Cardiac fibroblast (primary cell): ENCODE measurements around the gene QRICH2.
"Not testable (repeated sequence)": the region's sequence is repeated elsewhere in the genome, so short reads cannot be mapped to it uniquely, and the experiment has no call there.

Experiments used
- DNase-seq, 2 donors: peaks; one replicate each; pipeline versions ENCODE4 v3.0.0 to v3.0.0-alpha.2; 2010; ENCODE audit warnings: low read depth in 2 of 2
- H3K4me3 ChIP-seq, 2 donors: replicated peaks in 1 of 2; 1 replicate in 1 of 2; 2 replicates in 1 of 2; pipeline ENCODE4 v1.5.1; 2011; ENCODE audit warnings: low read depth in 2 of 2, low read length in 2 of 2, mild to moderate bottlenecking in 2 of 2, moderate library complexity in 1 of 2
- CTCF ChIP-seq: IDR thresholded peaks from one replicate; pipeline ENCODE4 v1.5.1; 2011; ENCODE audit warnings: low read depth, mild to moderate bottlenecking, low read length, inconsistent platforms

The QRICH2 gene

GRCh38 chr17:76307299-76307965 is 644 bp downstream of the QRICH2 start:
- no peak for TF ChIP-seq CTCF
- no peak overlapping the region for H3K4me3 ChIP-seq
- DNase-seq, result no peak

GRCh38 chr17:76305135-76305454 is 3.0 kb downstream of the QRICH2 start:
- not testable (repeated sequence) for DNase-seq, H3K4me3 ChIP-seq

- H3K4me3 ChIP-seq, result no peak overlapping the region
- no peak for DNase-seq
- TF ChIP-seq CTCF, result no peak
These were observed 3.6 kb downstream of the QRICH2 start for GRCh38 chr17:76304226-76305134.

GRCh38 chr17:76297436-76297835 is 10.6 kb downstream of the QRICH2 start:
- DNase-seq, result no peak
- H3K4me3 ChIP-seq, result no peak overlapping the region
- no peak for TF ChIP-seq CTCF

GRCh38 chr17:76296889-76297288 is 11.2 kb downstream of the QRICH2 start:
- H3K4me3 ChIP-seq, result no peak overlapping the region
- no peak for TF ChIP-seq CTCF
- no peak for DNase-seq

GRCh38 chr17:76296186-76296585 is 11.9 kb downstream of the QRICH2 start:
- DNase-seq, result no peak
- TF ChIP-seq CTCF, result no peak
- H3K4me3 ChIP-seq, result no peak overlapping the region

- TF ChIP-seq CTCF, result no peak
- H3K4me3 ChIP-seq, result no peak overlapping the region
- no peak for DNase-seq
These were observed 15.0 kb downstream of the QRICH2 start for GRCh38 chr17:76293106-76293505.
